ENCODE results near the gene TUBB3. TPM values are rescaled to one million over a fixed set of nuclear protein-coding genes. Genes with fewer than 3 reads are reported as not detected.

The TUBB3 gene
- total RNA-seq, 1 donor from 2014 or later = 84.9 TPM

DNA sequence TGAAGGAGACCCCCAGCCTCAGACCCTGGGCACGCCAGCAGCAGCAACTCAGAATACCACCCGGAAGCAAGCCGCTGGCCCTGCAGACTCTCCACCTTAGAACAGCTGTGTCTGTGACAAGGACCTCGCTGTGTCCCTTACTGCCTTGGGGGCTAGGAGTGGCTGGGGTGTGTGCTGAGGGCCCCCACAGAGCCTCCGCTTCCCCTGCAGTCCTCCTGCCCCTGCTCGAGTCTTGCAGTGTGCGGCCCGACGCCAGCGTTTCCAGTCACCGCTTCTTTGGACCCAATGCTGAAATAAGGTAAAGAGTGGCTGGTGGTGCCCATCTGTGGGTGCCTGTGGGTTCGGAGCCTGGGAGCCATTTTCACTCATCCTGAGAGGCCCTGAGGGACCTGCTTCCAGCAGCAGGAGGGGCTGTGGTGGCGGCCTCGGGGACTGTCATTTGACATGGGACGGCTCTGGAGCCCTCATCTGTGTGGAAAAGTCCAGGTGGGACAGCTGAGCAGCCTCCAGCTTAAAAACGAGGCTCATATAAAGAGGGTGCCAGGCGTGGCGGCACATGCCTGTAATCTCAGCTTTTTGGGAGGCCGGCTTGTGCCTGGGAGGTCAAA lies 19.1 kb upstream of the TUBB3 start:
- no peak for DNase-seq (ENCODE audit: extremely low spot score, unreplicated experiment)
- H3K27ac Mint-ChIP-seq (ENCODE audit: unreplicated experiment) = no peak overlapping the region
- peaks cover 43% of the 10 kb centered on the region for H3K36me3 Mint-ChIP-seq (ENCODE audit: unreplicated experiment)

DNA sequence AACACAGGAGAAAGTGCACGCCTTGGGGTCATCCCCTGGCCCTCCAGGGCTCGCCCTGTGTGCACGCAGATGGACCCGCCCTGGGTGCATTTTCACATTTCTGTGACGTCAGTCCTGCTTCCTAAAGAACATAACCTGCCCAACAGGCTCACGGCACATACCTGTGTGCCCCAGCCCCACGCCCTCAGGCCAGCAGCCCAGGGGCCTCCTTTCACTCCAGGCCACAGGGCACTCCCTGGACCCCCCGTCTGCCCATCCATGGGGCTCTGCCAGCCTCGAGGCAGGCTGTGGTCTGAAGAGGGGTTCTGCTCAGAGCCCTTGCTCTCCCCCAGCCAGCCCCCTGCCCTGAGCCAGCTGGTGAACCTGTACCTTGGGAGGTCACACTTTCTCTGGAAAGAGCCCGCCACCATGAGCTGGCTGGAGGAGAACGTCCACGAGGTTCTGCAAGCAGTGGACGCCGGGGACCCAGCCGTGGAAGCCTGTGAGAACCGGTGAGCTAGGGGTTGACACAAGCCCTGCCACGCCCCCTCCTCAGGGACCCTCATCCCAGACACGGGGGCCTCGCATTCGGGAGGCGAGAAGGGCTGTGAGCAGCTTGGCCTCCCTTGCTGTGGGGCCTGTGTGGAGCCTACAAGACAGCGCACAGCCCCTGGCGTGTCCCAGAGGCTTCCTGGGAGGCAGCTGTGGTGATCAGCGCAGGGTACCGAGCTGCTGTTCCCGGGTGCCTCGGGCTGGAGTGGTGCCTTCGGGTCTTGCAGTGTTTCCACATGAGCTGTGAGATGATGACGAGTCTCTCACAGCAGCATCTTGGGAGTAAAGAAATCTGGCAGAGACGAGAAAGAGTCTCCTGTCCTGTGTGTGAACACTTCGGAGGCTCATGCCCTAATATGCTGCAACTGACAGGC lies 18.3 kb upstream of the TUBB3 start:
- Mint-ChIP-seq H3K9me3 (ENCODE audit: unreplicated experiment) (no peaks in the 10 kb centered on the region), H3K4me3 (ENCODE audit: unreplicated experiment) (no peak overlapping the region), H3K4me1 (ENCODE audit: unreplicated experiment) (no peaks in the 10 kb centered on the region), H3K36me3 (ENCODE audit: unreplicated experiment) (peaks cover 38% of the 10 kb centered on the region), H3K27me3 (ENCODE audit: unreplicated experiment) (no peaks in the 10 kb centered on the region), H3K27ac (ENCODE audit: unreplicated experiment) (peak overlapping the region; percentile 23)
- TF ChIP-seq, protein P1, sequence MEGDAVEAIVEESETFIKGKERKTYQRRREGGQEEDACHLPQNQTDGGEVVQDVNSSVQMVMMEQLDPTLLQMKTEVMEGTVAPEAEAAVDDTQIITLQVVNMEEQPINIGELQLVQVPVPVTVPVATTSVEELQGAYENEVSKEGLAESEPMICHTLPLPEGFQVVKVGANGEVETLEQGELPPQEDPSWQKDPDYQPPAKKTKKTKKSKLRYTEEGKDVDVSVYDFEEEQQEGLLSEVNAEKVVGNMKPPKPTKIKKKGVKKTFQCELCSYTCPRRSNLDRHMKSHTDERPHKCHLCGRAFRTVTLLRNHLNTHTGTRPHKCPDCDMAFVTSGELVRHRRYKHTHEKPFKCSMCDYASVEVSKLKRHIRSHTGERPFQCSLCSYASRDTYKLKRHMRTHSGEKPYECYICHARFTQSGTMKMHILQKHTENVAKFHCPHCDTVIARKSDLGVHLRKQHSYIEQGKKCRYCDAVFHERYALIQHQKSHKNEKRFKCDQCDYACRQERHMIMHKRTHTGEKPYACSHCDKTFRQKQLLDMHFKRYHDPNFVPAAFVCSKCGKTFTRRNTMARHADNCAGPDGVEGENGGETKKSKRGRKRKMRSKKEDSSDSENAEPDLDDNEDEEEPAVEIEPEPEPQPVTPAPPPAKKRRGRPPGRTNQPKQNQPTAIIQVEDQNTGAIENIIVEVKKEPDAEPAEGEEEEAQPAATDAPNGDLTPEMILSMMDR (IDR thresholded peaks at IDR 0.05) = no peak
- DNase-seq (ENCODE audit: extremely low spot score, unreplicated experiment) = no peak

More for the DNA sequence above, 19.1 kb upstream of the TUBB3 start:
- H3K4me3 Mint-ChIP-seq (ENCODE audit: unreplicated experiment) = no peak overlapping the region
- H3K27me3 Mint-ChIP-seq (ENCODE audit: unreplicated experiment) = no peaks in the 10 kb centered on the region
- TF ChIP-seq, protein P1 (IDR thresholded peaks at IDR 0.05) = no peak
- H3K4me1 Mint-ChIP-seq (ENCODE audit: unreplicated experiment) = no peaks in the 10 kb centered on the region
- no peaks in the 10 kb centered on the region for H3K9me3 Mint-ChIP-seq (ENCODE audit: unreplicated experiment)

DNA sequence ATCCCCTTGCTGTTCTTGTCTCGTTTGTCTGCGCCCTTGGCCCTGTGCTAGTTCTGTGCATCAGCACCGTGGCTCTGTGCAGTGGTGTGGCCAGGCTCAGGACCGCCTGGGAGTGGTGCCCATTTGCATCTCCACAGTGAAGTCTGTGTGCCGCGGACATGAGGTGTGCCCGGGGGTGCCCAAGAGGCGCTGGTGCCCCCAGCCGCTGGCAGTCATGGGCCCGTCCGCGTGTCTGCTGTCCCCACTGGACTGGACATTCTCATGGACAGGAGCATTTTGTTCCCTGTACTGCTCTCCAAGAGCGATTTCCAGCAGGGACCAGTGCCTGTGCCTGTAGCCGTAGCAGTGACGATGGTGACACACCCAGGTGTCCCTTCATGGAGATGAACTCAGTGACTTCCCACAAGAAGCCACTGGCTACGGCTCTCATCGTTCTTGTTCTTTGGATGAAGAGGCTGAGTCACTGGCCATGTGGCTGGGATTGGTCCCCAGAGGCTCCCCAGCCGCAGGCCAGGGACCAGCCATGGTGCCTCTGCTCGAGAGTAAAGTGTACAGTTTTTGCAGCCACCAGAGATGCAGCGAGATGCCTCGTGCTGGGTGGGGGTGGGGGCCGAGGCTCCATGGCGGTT lies 17.5 kb upstream of the TUBB3 start:
- Mint-ChIP-seq H3K27ac (ENCODE audit: unreplicated experiment) (no peak overlapping the region), H3K27me3 (ENCODE audit: unreplicated experiment) (no peaks in the 10 kb centered on the region), H3K4me3 (ENCODE audit: unreplicated experiment) (no peak overlapping the region), H3K4me1 (ENCODE audit: unreplicated experiment) (peaks cover 3% of the 10 kb centered on the region), H3K36me3 (ENCODE audit: unreplicated experiment) (peaks cover 30% of the 10 kb centered on the region), H3K9me3 (ENCODE audit: unreplicated experiment) (no peaks in the 10 kb centered on the region)
- DNase-seq (ENCODE audit: extremely low spot score, unreplicated experiment) = no peak
- TF ChIP-seq, protein P1 (IDR thresholded peaks at IDR 0.05) = no peak

DNA sequence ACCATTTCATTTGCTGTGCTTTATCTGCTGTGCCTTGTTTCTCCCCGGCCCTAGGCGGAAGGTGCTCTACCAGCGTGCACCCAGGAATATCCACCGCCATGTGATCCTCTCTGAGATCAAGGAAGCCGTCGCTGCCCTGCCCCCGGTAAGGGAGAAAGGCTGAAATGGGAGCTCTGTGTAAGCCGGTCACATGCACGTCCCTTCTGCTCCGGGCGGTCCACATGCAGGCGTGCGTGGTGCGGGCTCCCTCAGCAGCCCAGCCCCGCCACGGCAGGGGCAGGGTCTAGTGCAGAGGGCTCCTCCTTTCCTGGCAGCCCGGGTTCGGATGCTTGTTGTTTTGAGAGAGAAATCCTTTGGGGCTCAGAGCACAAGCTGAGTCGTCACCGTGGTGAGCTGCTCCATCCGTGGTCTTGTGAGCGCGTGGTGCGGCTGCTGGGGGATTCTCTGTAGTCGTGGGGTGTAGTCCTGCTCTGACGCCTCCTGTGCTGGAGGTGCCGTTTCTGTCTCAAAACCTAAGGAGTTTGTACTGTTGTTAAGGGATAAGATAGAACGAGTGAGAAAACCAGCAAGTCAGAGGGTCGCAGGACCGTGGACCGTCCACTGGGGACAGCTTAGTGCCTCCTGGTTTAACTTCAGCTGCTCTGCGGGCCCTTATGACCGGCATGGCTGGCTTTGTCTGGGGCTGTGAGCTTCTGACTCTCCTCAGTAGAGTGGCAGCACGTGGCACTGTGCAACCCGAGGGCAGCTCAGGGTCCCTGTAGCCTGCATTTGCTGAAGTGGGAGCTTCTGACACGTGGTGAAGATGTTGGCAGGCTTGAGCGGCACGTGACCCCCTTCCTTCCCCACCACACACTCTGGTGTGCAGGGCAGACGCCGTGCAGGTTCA lies 16.8 kb upstream of the TUBB3 start:
- TF ChIP-seq, protein P1 (IDR thresholded peaks at IDR 0.05) = no peak
- Mint-ChIP-seq H3K36me3 (ENCODE audit: unreplicated experiment) (peaks cover 31% of the 10 kb centered on the region), H3K27ac (ENCODE audit: unreplicated experiment) (no peak overlapping the region), H3K4me3 (ENCODE audit: unreplicated experiment) (no peak overlapping the region), H3K4me1 (ENCODE audit: unreplicated experiment) (peaks cover 3% of the 10 kb centered on the region), H3K9me3 (ENCODE audit: unreplicated experiment) (no peaks in the 10 kb centered on the region), H3K27me3 (ENCODE audit: unreplicated experiment) (no peaks in the 10 kb centered on the region)
- no peak for DNase-seq (ENCODE audit: extremely low spot score, unreplicated experiment)

Measured in osteocyte (in vitro differentiated cells).